ENCODE results near the gene TMEM86A. TPM values are rescaled to one million over a fixed set of nuclear protein-coding genes. Genes with fewer than 3 reads are reported as not detected.
"Not testable (repeated sequence)": the region's sequence is repeated elsewhere in the genome, so short reads cannot be mapped to it uniquely, and the experiment has no call there.

Gene TMEM86A
- total and polyA plus RNA-seq, 2 of the 4 experiments (the other 2 are of a cell fraction), result 0.31 to 0.36 TPM

DNA sequence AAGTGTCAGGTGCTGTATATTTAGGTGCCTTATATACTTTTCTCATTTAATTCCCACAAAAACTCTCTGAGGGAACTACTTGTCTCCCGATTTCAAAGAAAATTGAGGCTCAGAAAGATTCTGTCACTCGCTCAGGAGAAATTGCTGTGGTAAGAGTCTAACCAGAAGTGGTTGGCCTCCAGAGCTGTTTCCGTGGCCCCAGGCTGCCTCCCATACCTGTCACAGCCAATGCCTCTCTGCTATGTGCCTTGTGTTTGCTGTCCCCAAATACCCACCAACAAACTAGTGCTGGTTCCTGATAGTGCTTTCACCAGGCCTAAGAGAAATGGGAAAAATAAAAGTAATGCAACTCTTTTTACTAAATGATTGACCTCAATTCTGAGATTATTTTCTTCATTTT lies 21.0 kb upstream of the TMEM86A start:
- Histone ChIP-seq H3K9me3 (ENCODE audit: control insufficient read depth, insufficient read depth, low read length) (no peaks in the 10 kb centered on the region), H4K8ac (ENCODE audit: low read depth in 2 of 2, low read length in 2 of 2) (no peak overlapping the region), H2BK5ac (ENCODE audit: low read depth, low read length, poor library complexity, severe bottlenecking) (no peak overlapping the region), H4K20me1 (ENCODE audit: insufficient read depth, low read length) (no peaks in the 10 kb centered on the region), H3K9me1 (ENCODE audit: insufficient read depth, low read length) (no peaks in the 10 kb centered on the region), H3K79me1 (ENCODE audit: low read depth in 1 of 2, low read length in 2 of 2) (no peaks in the 10 kb centered on the region), H3K9ac (ENCODE audit: low read depth, low read length) (no peak overlapping the region), H2AK9ac (replicated peaks; ENCODE audit: low read depth, low read length, poor library complexity) (no peak overlapping the region), H2BK20ac (ENCODE audit: low read depth, low read length) (no peak overlapping the region), H3K14ac (replicated peaks; ENCODE audit: low read depth, low read length) (no peak overlapping the region), H3K4ac (ENCODE audit: low read depth, low read length) (no peak overlapping the region), H3K36me3 (ENCODE audit: control insufficient read depth, insufficient read depth, low read length) (no peaks in the 10 kb centered on the region), H3K56ac (ENCODE audit: extremely low read depth, insufficient read depth, low read length) (no peak overlapping the region), H3K18ac (ENCODE audit: low read depth, low read length) (no peak overlapping the region), H3K4me2 (ENCODE audit: low read depth, low read length) (no peak overlapping the region), H2BK15ac (ENCODE audit: low read depth, low read length) (no peak overlapping the region), H3K27ac (ENCODE audit: insufficient read depth, low read length) (no peak overlapping the region), H3K4me3 (ENCODE audit: insufficient read depth, low read depth, low read length) (no peak overlapping the region), H2AFZ (replicated peaks; ENCODE audit: low read length, poor library complexity) (no peak overlapping the region), H2AK5ac (ENCODE audit: low read depth, low read length) (no peak overlapping the region), H3K4me1 (ENCODE audit: control insufficient read depth, insufficient read depth, low read length) (no peaks in the 10 kb centered on the region), H3K27me3 (ENCODE audit: control insufficient read depth, insufficient read depth, low read length) (no peaks in the 10 kb centered on the region), H2BK120ac (ENCODE audit: low read depth, low read length) (no peak overlapping the region), H3K23ac (ENCODE audit: low read depth, low read length) (no peak overlapping the region), H4K5ac (ENCODE audit: low read depth, low read length) (no peak overlapping the region), H4K91ac (ENCODE audit: insufficient read depth, low read depth, low read length) (no peak overlapping the region)
- POLR2A ChIA-PET (ENCODE audit: unreplicated experiment), result no interaction called here
- intact Hi-C loops (cut with micrococcal nuclease), result no loop called here
- ATAC-seq (ENCODE audit: low read depth) (no peak), DNase-seq (no peak)
- no TSS peak for BruUV-seq (replicated peaks)
- TF ChIP-seq FOS (IDR thresholded peaks at IDR 0.05; ENCODE audit: low read depth, low read length), result no peak
- TF ChIP-seq, protein P1, sequence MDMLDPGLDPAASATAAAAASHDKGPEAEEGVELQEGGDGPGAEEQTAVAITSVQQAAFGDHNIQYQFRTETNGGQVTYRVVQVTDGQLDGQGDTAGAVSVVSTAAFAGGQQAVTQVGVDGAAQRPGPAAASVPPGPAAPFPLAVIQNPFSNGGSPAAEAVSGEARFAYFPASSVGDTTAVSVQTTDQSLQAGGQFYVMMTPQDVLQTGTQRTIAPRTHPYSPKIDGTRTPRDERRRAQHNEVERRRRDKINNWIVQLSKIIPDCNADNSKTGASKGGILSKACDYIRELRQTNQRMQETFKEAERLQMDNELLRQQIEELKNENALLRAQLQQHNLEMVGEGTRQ (IDR thresholded peaks at IDR 0.05; ENCODE audit: low read depth, low read length), result no peak
- no CpG with 5 or more reads among the region's 3 CpGs for WGBS, 2 experiments (ENCODE audit: extremely low coverage in 2 of 2, insufficient read length in 1 of 2)
- dilution Hi-C loops (cut with HindIII; ENCODE audit: low sequenced_read_pairs, unreplicated experiment), result no loop called here
- CTCF ChIA-PET, result no interaction called here
- in situ Hi-C loops (cut with MboI; ENCODE audit: low sequenced_read_pairs), result no loop called here

DNA sequence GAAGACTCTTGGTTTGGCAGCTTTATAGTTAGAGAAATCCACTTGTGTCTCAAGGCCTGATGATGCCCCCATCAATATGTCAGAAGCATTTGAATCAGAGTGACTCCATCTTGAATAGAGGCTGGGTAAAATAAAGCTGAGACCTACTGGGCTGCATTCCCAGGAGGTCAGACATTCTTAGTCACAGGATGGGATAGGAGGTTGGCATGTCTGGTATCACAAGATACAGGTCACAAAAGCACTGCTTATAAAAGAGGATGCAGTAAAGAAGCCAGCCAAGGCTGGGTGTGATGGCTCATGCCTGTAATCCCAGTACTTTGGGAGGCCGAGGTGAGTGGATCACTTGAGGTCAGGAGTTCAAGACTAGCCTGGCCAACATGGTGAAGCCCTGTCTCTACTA lies 16.6 kb upstream of the TMEM86A start:
- BruUV-seq (replicated peaks); DNase-seq; H3K9me1 ChIP-seq (ENCODE audit: insufficient read depth, low read length); H2AK9ac ChIP-seq (replicated peaks; ENCODE audit: low read depth, low read length, poor library complexity); H3K4me1 ChIP-seq (ENCODE audit: control insufficient read depth, insufficient read depth, low read length); H3K9me3 ChIP-seq (ENCODE audit: control insufficient read depth, insufficient read depth, low read length); H3K4me3 ChIP-seq (ENCODE audit: insufficient read depth, low read depth, low read length); H4K91ac ChIP-seq (ENCODE audit: insufficient read depth, low read depth, low read length); H4K5ac ChIP-seq (ENCODE audit: low read depth, low read length); H2AK5ac ChIP-seq (ENCODE audit: low read depth, low read length); H3K9ac ChIP-seq (ENCODE audit: low read depth, low read length); intact Hi-C loops (cut with micrococcal nuclease); H3K18ac ChIP-seq (ENCODE audit: low read depth, low read length); H2BK20ac ChIP-seq (ENCODE audit: low read depth, low read length); H3K36me3 ChIP-seq (ENCODE audit: control insufficient read depth, insufficient read depth, low read length); H3K27me3 ChIP-seq (ENCODE audit: control insufficient read depth, insufficient read depth, low read length); H2BK5ac ChIP-seq (ENCODE audit: low read depth, low read length, poor library complexity, severe bottlenecking); H3K27ac ChIP-seq (ENCODE audit: insufficient read depth, low read length); CTCF ChIA-PET; POLR2A ChIA-PET (ENCODE audit: unreplicated experiment); H3K14ac ChIP-seq (replicated peaks; ENCODE audit: low read depth, low read length); H4K8ac ChIP-seq (ENCODE audit: low read depth in 2 of 2, low read length in 2 of 2); H3K56ac ChIP-seq (ENCODE audit: extremely low read depth, insufficient read depth, low read length); H3K23ac ChIP-seq (ENCODE audit: low read depth, low read length); H3K79me1 ChIP-seq (ENCODE audit: low read depth in 1 of 2, low read length in 2 of 2); H4K20me1 ChIP-seq (ENCODE audit: insufficient read depth, low read length); H3K4me2 ChIP-seq (ENCODE audit: low read depth, low read length); H2BK120ac ChIP-seq (ENCODE audit: low read depth, low read length); in situ Hi-C loops (cut with MboI; ENCODE audit: low sequenced_read_pairs); H3K4ac ChIP-seq (ENCODE audit: low read depth, low read length); H2BK15ac ChIP-seq (ENCODE audit: low read depth, low read length); H2AFZ ChIP-seq (replicated peaks; ENCODE audit: low read length, poor library complexity); dilution Hi-C loops (cut with HindIII; ENCODE audit: low sequenced_read_pairs, unreplicated experiment); ATAC-seq (ENCODE audit: low read depth): not testable (repeated sequence)
- no CpG with 5 or more reads among the region's 1 CpG for WGBS, 2 experiments (ENCODE audit: extremely low coverage in 2 of 2, insufficient read length in 1 of 2)

Measured in IMR-90 (cell line).